H1 (cell line): ENCODE measurements around the gene FBXO34. TPM values are rescaled to one million over a fixed set of nuclear protein-coding genes. Genes with fewer than 3 reads are reported as not detected.

Source experiments
- EZH2 ChIP-seq: fragments of 200-600 bp; sonication (generic); IDR thresholded peaks from 2 replicates; pipeline ENCODE4 v1.7.1; 2012; ENCODE audit warnings: low read depth, mild to moderate bottlenecking, moderate library complexity, low read length, inconsistent platforms; ENCODE audit not compliant: severe bottlenecking
- NANOG ChIP-seq: IDR thresholded peaks from 2 replicates; pipeline ENCODE4 v1.6.1; 2011; ENCODE audit warnings: low read length, low read depth, mild to moderate bottlenecking, inconsistent platforms; ENCODE audit not compliant: insufficient read depth, poor library complexity, severe bottlenecking
- NRF1 ChIP-seq: IDR thresholded peaks from 2 replicates; pipeline ENCODE4 v1.6.1; 2011; ENCODE audit warnings: mild to moderate bottlenecking, low read depth, low read length, improper control_type of control experiment
- YY1 ChIP-seq: IDR thresholded peaks from 2 replicates; pipeline ENCODE4 v1.6.1; 2011; ENCODE audit warnings: low read depth, mild to moderate bottlenecking, low read length
- polyA plus RNA-seq, 7 experiments: library from polyadenylated mRNA; depleted of rRNA in 3 of 7; stranded (reverse) in 5 of 7; unstranded in 2 of 7; fragments of >200 nt in 5 of 7; fragments of 200-250 nt in 2 of 7; gene quantifications; 1 replicate in 5 of 7; 2 replicates in 1 of 7; 4 replicates in 1 of 7; pipeline versions ENCODE4 v1.2.1 to v1.2.3, GENCODE V29; 2011 to 2013; ENCODE audit warnings: missing spikeins in 2 of 7, mixed read lengths in 2 of 7
- total RNA-seq: library from RNA; stranded (reverse); fragmentation: NEBNext Ultra II Directional; extraction: Animal tissue kit (Norgen Biotek cat#: 25700); gene quantifications from 2 replicates; pipeline ENCODE4 v1.2.1, GENCODE V29; 2021
- TF ChIP-seq, protein P1 (sequence below): IDR thresholded peaks from 2 replicates; pipeline ENCODE4 v1.6.1; 2011; ENCODE audit warnings: low read length, improper control_type of control experiment

The FBXO34 gene
- total and polyA plus RNA-seq, 2 of the 8 experiments (the other 6 are each of a cell fraction or from before 2014, with no cell fraction given) = 7.0 to 14.4 TPM

DNA sequence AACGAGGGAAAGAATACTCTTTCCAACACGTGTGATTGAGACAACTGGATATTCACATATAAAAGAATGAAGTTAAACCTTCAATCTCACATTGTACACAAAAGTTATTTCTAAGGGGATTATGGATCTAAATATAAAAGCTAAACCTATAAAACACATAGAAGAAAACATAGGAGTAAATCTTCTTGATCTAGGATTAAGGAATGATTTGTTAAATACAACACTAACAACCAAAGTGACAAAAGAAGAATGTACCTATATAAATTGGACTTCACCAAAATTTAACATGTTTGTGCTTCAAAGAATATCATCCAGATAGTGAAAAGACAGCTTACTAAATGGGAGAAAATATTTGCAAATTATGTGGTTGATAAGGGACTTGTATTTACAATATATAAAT lies 43.0 kb upstream of the FBXO34 start (continued):
- TF ChIP-seq NRF1 (no peak), EZH2 (no peak), YY1 (no peak), NANOG (no peak)
- TF ChIP-seq, protein P1, sequence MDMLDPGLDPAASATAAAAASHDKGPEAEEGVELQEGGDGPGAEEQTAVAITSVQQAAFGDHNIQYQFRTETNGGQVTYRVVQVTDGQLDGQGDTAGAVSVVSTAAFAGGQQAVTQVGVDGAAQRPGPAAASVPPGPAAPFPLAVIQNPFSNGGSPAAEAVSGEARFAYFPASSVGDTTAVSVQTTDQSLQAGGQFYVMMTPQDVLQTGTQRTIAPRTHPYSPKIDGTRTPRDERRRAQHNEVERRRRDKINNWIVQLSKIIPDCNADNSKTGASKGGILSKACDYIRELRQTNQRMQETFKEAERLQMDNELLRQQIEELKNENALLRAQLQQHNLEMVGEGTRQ = no peak
